ENCODE measurements around the gene NUP37. TPM values are rescaled to one million over a fixed set of nuclear protein-coding genes. Genes with fewer than 3 reads are reported as not detected.
A peak's percentile ranks its signal among the peaks of the same experiment; 100 is the strongest.
"Not testable (repeated sequence)": the region's sequence is repeated elsewhere in the genome, so short reads cannot be mapped to it uniquely, and the experiment has no call there.

Gene NUP37
- polyA plus RNA-seq (2013) = 38.6 TPM

GRCh38 chr12:102119674-102120563 is at the start of gene NUP37, which contains the start of gene PARPBP:
Gene NUP37, minus strand, starts transcription at chr12:102120114. Its CDS starts 1,596 bp downstream, at chr12:102118518.
Gene PARPBP, plus strand, starts transcription at chr12:102120183. Its CDS starts 3,706 bp downstream, at chr12:102123889.
- POLR2A ChIA-PET = no interaction called here
- CTCF ChIA-PET = interaction anchor here (1.3 kb wide), 1 partner anchor 21 kb away, joined by 4 read pairs; no protein-coding TSS in a partner anchor
- peaks cover 5 to 26% (median 17%) of the 10 kb centered on the region in 4 experiments for H3K4me1 ChIP-seq (ENCODE audit: control extremely low read depth in 1 of 4, control insufficient read depth in 4 of 4, insufficient read depth in 4 of 4, low read length in 3 of 4)
- under 1% methylated on average over 60 of the region's 62 CpGs for WGBS (ENCODE audit: insufficient coverage)
- H3K4me3 ChIP-seq (ENCODE audit: control insufficient read depth in 1 of 7, extremely low read depth in 1 of 7, insufficient read depth in 4 of 7, low read depth in 2 of 7, low read length in 6 of 7) = peak within 1 kb of the TSS; percentile 81 to 95 (median 87)
- DNase-seq = peak; percentile 89 to 95 (median 95)
- H3K27ac ChIP-seq (ENCODE audit: insufficient read depth in 1 of 2, low read depth in 1 of 2, low read length in 2 of 2, poor library complexity in 1 of 2, severe bottlenecking in 2 of 2) = peak within 1 kb of the TSS; percentile 80 to 94
- peaks cover under 1 to 28% (median 9%) of the 10 kb centered on the region in 4 experiments for H3K36me3 ChIP-seq (ENCODE audit: control insufficient read depth in 4 of 4, insufficient read depth in 4 of 4, low read length in 3 of 4)
- H3K9me3 ChIP-seq (ENCODE audit: control extremely low read depth in 1 of 5, control insufficient read depth in 4 of 5, insufficient read depth in 2 of 5, low read depth in 1 of 5, low read length in 4 of 5) = no peaks in the 10 kb centered on the region
- no peaks in the 10 kb centered on the region for H3K27me3 ChIP-seq (replicated peaks in 2 of 5; ENCODE audit: control insufficient read depth in 4 of 5, insufficient read depth in 5 of 5, low read length in 4 of 5)

GRCh38 chr12:102167821-102168604 is 48.1 kb upstream of the NUP37 start:
- CTCF ChIA-PET = interaction anchor here (0.6 to 3.5 kb wide), 7 partner anchors 18 to 642 kb away, joined by 3 to 17 read pairs (median 4); no protein-coding TSS in a partner anchor
- H3K27ac ChIP-seq (ENCODE audit: insufficient read depth in 1 of 2, low read depth in 1 of 2, low read length in 2 of 2, poor library complexity in 1 of 2, severe bottlenecking in 2 of 2) = no peak overlapping the region
- no peaks in the 10 kb centered on the region for H3K4me1 ChIP-seq (ENCODE audit: control extremely low read depth in 1 of 4, control insufficient read depth in 4 of 4, insufficient read depth in 4 of 4, low read length in 3 of 4)
- no peaks in the 10 kb centered on the region for H3K9me3 ChIP-seq (ENCODE audit: control extremely low read depth in 1 of 5, control insufficient read depth in 4 of 5, insufficient read depth in 2 of 5, low read depth in 1 of 5, low read length in 4 of 5)
- peaks cover 0 to 7% (median 1%) of the 10 kb centered on the region in 4 experiments for H3K36me3 ChIP-seq (ENCODE audit: control insufficient read depth in 4 of 4, insufficient read depth in 4 of 4, low read length in 3 of 4)
- no peak for DNase-seq
- no peak overlapping the region for H3K4me3 ChIP-seq (ENCODE audit: control insufficient read depth in 1 of 7, extremely low read depth in 1 of 7, insufficient read depth in 4 of 7, low read depth in 2 of 7, low read length in 6 of 7)
- POLR2A ChIA-PET = no interaction called here
- H3K27me3 ChIP-seq (replicated peaks in 2 of 5; ENCODE audit: control insufficient read depth in 4 of 5, insufficient read depth in 5 of 5, low read length in 4 of 5) = no peaks in the 10 kb centered on the region

- Histone ChIP-seq H3K27ac (ENCODE audit: insufficient read depth in 1 of 2, low read depth in 1 of 2, low read length in 2 of 2, poor library complexity in 1 of 2, severe bottlenecking in 2 of 2) (no peak overlapping the region), H3K4me1 (ENCODE audit: control extremely low read depth in 1 of 4, control insufficient read depth in 4 of 4, insufficient read depth in 4 of 4, low read length in 3 of 4) (no peaks in the 10 kb centered on the region), H3K36me3 (ENCODE audit: control insufficient read depth in 4 of 4, insufficient read depth in 4 of 4, low read length in 3 of 4) (peaks cover 0 to 4% (median 0%) of the 10 kb centered on the region in 4 experiments), H3K4me3 (ENCODE audit: control insufficient read depth in 1 of 7, extremely low read depth in 1 of 7, insufficient read depth in 4 of 7, low read depth in 2 of 7, low read length in 6 of 7) (no peak overlapping the region), H3K27me3 (replicated peaks in 2 of 5; ENCODE audit: control insufficient read depth in 4 of 5, insufficient read depth in 5 of 5, low read length in 4 of 5) (no peaks in the 10 kb centered on the region), H3K9me3 (ENCODE audit: control extremely low read depth in 1 of 5, control insufficient read depth in 4 of 5, insufficient read depth in 2 of 5, low read depth in 1 of 5, low read length in 4 of 5) (no peaks in the 10 kb centered on the region)
- ChIA-PET CTCF (interaction anchor here (1.0 kb wide), 1 partner anchor 10 kb away, joined by 3 read pairs; no protein-coding TSS in a partner anchor), POLR2A (no interaction called here)
- DNase-seq = no peak
- WGBS (ENCODE audit: insufficient coverage) = no CpG with 5 or more reads among the region's 1 CpG
Observed at GRCh38 chr12:102163383-102163782, 43.5 kb upstream of the NUP37 start.

- H3K27me3 ChIP-seq (replicated peaks in 2 of 5; ENCODE audit: control insufficient read depth in 4 of 5, insufficient read depth in 5 of 5, low read length in 4 of 5); H3K4me1 ChIP-seq (ENCODE audit: control extremely low read depth in 1 of 4, control insufficient read depth in 4 of 4, insufficient read depth in 4 of 4, low read length in 3 of 4); H3K9me3 ChIP-seq (ENCODE audit: control extremely low read depth in 1 of 5, control insufficient read depth in 4 of 5, insufficient read depth in 2 of 5, low read depth in 1 of 5, low read length in 4 of 5); H3K4me3 ChIP-seq (ENCODE audit: control insufficient read depth in 1 of 7, extremely low read depth in 1 of 7, insufficient read depth in 4 of 7, low read depth in 2 of 7, low read length in 6 of 7); POLR2A ChIA-PET; H3K27ac ChIP-seq (ENCODE audit: insufficient read depth in 1 of 2, low read depth in 1 of 2, low read length in 2 of 2, poor library complexity in 1 of 2, severe bottlenecking in 2 of 2); DNase-seq: not testable (repeated sequence)
- WGBS (ENCODE audit: insufficient coverage) = 100% methylated on average over 1 of the region's 3 CpGs
- CTCF ChIA-PET = interaction anchor here (0.6 kb wide), 1 partner anchor 329 kb away, joined by 3 read pairs; no protein-coding TSS in a partner anchor
- H3K36me3 ChIP-seq (ENCODE audit: control insufficient read depth in 4 of 4, insufficient read depth in 4 of 4, low read length in 3 of 4) = peaks cover 4 to 26% (median 10%) of the 10 kb centered on the region in 4 experiments
Observed at GRCh38 chr12:102155206-102155605, 35.3 kb upstream of the NUP37 start.

GRCh38 chr12:102147062-102147587 is 27.2 kb upstream of the NUP37 start:
- peaks cover 0 to 14% (median 3%) of the 10 kb centered on the region in 4 experiments for H3K36me3 ChIP-seq (ENCODE audit: control insufficient read depth in 4 of 4, insufficient read depth in 4 of 4, low read length in 3 of 4)
- DNase-seq; H3K4me3 ChIP-seq (ENCODE audit: control insufficient read depth in 1 of 7, extremely low read depth in 1 of 7, insufficient read depth in 4 of 7, low read depth in 2 of 7, low read length in 6 of 7); H3K4me1 ChIP-seq (ENCODE audit: control extremely low read depth in 1 of 4, control insufficient read depth in 4 of 4, insufficient read depth in 4 of 4, low read length in 3 of 4); H3K27me3 ChIP-seq (replicated peaks in 2 of 5; ENCODE audit: control insufficient read depth in 4 of 5, insufficient read depth in 5 of 5, low read length in 4 of 5); POLR2A ChIA-PET; CTCF ChIA-PET; H3K27ac ChIP-seq (ENCODE audit: insufficient read depth in 1 of 2, low read depth in 1 of 2, low read length in 2 of 2, poor library complexity in 1 of 2, severe bottlenecking in 2 of 2); H3K9me3 ChIP-seq (ENCODE audit: control extremely low read depth in 1 of 5, control insufficient read depth in 4 of 5, insufficient read depth in 2 of 5, low read depth in 1 of 5, low read length in 4 of 5): not testable (repeated sequence)
- WGBS (ENCODE audit: insufficient coverage) = no CpG with 5 or more reads among the region's 4 CpGs

- DNase-seq = no peak
- CTCF ChIA-PET = no interaction called here
- H3K36me3 ChIP-seq (ENCODE audit: control insufficient read depth in 4 of 4, insufficient read depth in 4 of 4, low read length in 3 of 4) = peaks cover 0 to 2% (median under 1%) of the 10 kb centered on the region in 4 experiments
- WGBS (ENCODE audit: insufficient coverage) = no CpG with 5 or more reads among the region's 1 CpG
- no peaks in the 10 kb centered on the region for H3K27me3 ChIP-seq (replicated peaks in 2 of 5; ENCODE audit: control insufficient read depth in 4 of 5, insufficient read depth in 5 of 5, low read length in 4 of 5)
- H3K9me3 ChIP-seq (ENCODE audit: control extremely low read depth in 1 of 5, control insufficient read depth in 4 of 5, insufficient read depth in 2 of 5, low read depth in 1 of 5, low read length in 4 of 5) = peaks cover 0 to 3% (median 0%) of the 10 kb centered on the region in 5 experiments
- no peak overlapping the region for H3K4me3 ChIP-seq (ENCODE audit: control insufficient read depth in 1 of 7, extremely low read depth in 1 of 7, insufficient read depth in 4 of 7, low read depth in 2 of 7, low read length in 6 of 7)
- H3K27ac ChIP-seq (ENCODE audit: insufficient read depth in 1 of 2, low read depth in 1 of 2, low read length in 2 of 2, poor library complexity in 1 of 2, severe bottlenecking in 2 of 2) = no peak overlapping the region
- POLR2A ChIA-PET = no interaction called here
- no peaks in the 10 kb centered on the region for H3K4me1 ChIP-seq (ENCODE audit: control extremely low read depth in 1 of 4, control insufficient read depth in 4 of 4, insufficient read depth in 4 of 4, low read length in 3 of 4)
Observed at GRCh38 chr12:102144221-102144620, 24.3 kb upstream of the NUP37 start.
